Esophagus muscularis mucosa (tissue), 4 donors: ENCODE results near the gene KCNK2. TPM values are rescaled to one million over a fixed set of nuclear protein-coding genes. Genes with fewer than 3 reads are reported as not detected.

ENCODE experiments used
- DNase-seq: peaks from one replicate; pipeline ENCODE4 v3.0.0-alpha.2; 2017; ENCODE audit errors: extremely low spot score
- H3K27ac ChIP-seq, 4 donors: fragments of 200-600 bp; sonication (generic); replicated peaks in 1 of 4; 1 replicate in 3 of 4; 2 replicates in 1 of 4; pipeline ENCODE4 v1.5.1; 2016 to 2019; ENCODE audit warnings: mild to moderate bottlenecking in 1 of 4
- H3K27me3 ChIP-seq, 4 donors: fragments of 200-600 bp; sonication (generic); one replicate each; pipeline versions ENCODE4 v1.5.1 to v1.6.0; 2016 to 2019
- H3K36me3 ChIP-seq, 4 donors: fragments of 200-600 bp; sonication (generic); one replicate each; pipeline ENCODE4 v1.5.1; 2016 to 2019
- H3K4me1 ChIP-seq, 4 donors: fragments of 200-600 bp; sonication (generic); one replicate each; pipeline ENCODE4 v1.5.1; 2016 to 2019
- H3K4me3 ChIP-seq, 4 donors: fragments of 200-600 bp; sonication (generic); 1 replicate in 2 of 4; 2 replicates in 2 of 4; pipeline ENCODE4 v1.5.1; 2016 to 2019; ENCODE audit warnings: mild to moderate bottlenecking in 4 of 4, moderate library complexity in 1 of 4
- H3K9me3 ChIP-seq, 4 donors: fragments of 200-600 bp; sonication (generic); 1 replicate in 3 of 4; 2 replicates in 1 of 4; pipeline ENCODE4 v1.5.1; 2016 to 2019
- CTCF ChIP-seq, 3 experiments: fragments of 200-600 bp in 2 of 3; fragments of 450-650 bp in 1 of 3; sonication (generic) in 2 of 3; IDR thresholded peaks; one replicate each; pipeline ENCODE4 v1.5.1; 2017 to 2019; ENCODE audit warnings: antibody characterized with exemption in 3 of 3, mild to moderate bottlenecking in 2 of 3, moderate library complexity in 1 of 3
- EP300 ChIP-seq: sonication (generic); formaldehyde crosslinking; IDR thresholded peaks from one replicate; pipeline ENCODE4 v1.6.1; 2017; ENCODE audit warnings: antibody characterized with exemption
- POLR2A ChIP-seq: fragments of 450-650 bp; IDR thresholded peaks from one replicate; pipeline ENCODE4 v1.6.1; 2017; ENCODE audit warnings: antibody characterized with exemption, moderate library complexity, mild to moderate bottlenecking, low read depth
- POLR2AphosphoS5 ChIP-seq, 2 donors: sonication (generic); formaldehyde crosslinking; IDR thresholded peaks; one replicate each; pipeline ENCODE4 v1.6.1; 2017; ENCODE audit warnings: antibody characterized with exemption in 2 of 2
- WGBS: methylation state at CpG from one replicate; pipeline ENCODE4 v1.1.5; 2018; 5-methylcytosine and 5-hydroxymethylcytosine counted together
- intact Hi-C: fragments of 100-400 bp; cut with DNase I; formaldehyde crosslinking; loops from one replicate; pipeline ENCODE4 v1.15.1; 2023
- total RNA-seq, 4 donors: library from RNA; depleted of rRNA; stranded (reverse); fragments of >200 nt; gene quantifications; one replicate each; pipeline versions ENCODE4 v1.1.0 to v1.2.1, GENCODE V29; 2016

KCNK2 gene
- total RNA-seq, 4 donors from 2014 or later = 0.57 to 3.3 (median 2.8) TPM

- TF ChIP-seq POLR2A (no peak), EP300 (no peak), POLR2AphosphoS5 (IDR thresholded peaks at IDR 0.05) (no peak)
- H3K4me3 ChIP-seq = no peak overlapping the region
- no peaks in the 10 kb centered on the region for H3K4me1 ChIP-seq
- no peaks in the 10 kb centered on the region for H3K36me3 ChIP-seq
- H3K27ac ChIP-seq = no peak overlapping the region
- H3K9me3 ChIP-seq = no peaks in the 10 kb centered on the region
- intact Hi-C loops = no loop called here
- 70% methylated on average over 1 of the region's 1 CpG for WGBS
- H3K27me3 ChIP-seq = no peaks in the 10 kb centered on the region
- DNase-seq = no peak
These were observed 185.0 kb downstream of the KCNK2 start for GRCh38 chr1:215267495-215267894.

GRCh38 chr1:215269955-215270354, 187.4 kb downstream of the KCNK2 start:
- Histone ChIP-seq H3K36me3 (no peaks in the 10 kb centered on the region), H3K27me3 (no peaks in the 10 kb centered on the region), H3K4me3 (no peak overlapping the region), H3K4me1 (no peaks in the 10 kb centered on the region), H3K9me3 (no peaks in the 10 kb centered on the region), H3K27ac (no peak overlapping the region)
- intact Hi-C loops = no loop called here
- no peak for TF ChIP-seq POLR2AphosphoS5 (IDR thresholded peaks at IDR 0.05)
- no peak for TF ChIP-seq CTCF (IDR thresholded peaks at IDR 0.05)
- TF ChIP-seq POLR2A = no peak
- no peak for TF ChIP-seq EP300
- WGBS = 58% methylated on average over 3 of the region's 3 CpGs
- DNase-seq = no peak

GRCh38 chr1:215273838-215274516, 191.4 kb downstream of the KCNK2 start:
- Histone ChIP-seq H3K4me3 (no peak overlapping the region), H3K27me3 (no peaks in the 10 kb centered on the region), H3K4me1 (no peaks in the 10 kb centered on the region), H3K9me3 (no peaks in the 10 kb centered on the region), H3K36me3 (no peaks in the 10 kb centered on the region), H3K27ac (no peak overlapping the region)
- WGBS = 67% methylated on average over 5 of the region's 5 CpGs
- no peak for TF ChIP-seq POLR2A
- no peak for TF ChIP-seq CTCF (IDR thresholded peaks at IDR 0.05)
- TF ChIP-seq EP300 = no peak
- TF ChIP-seq POLR2AphosphoS5 (IDR thresholded peaks at IDR 0.05) = no peak
- intact Hi-C loops = no loop called here
- no peak for DNase-seq

GRCh38 chr1:215276582-215276981, 194.0 kb downstream of the KCNK2 start:
- TF ChIP-seq POLR2AphosphoS5 (IDR thresholded peaks at IDR 0.05) = no peak
- TF ChIP-seq EP300 = no peak
- TF ChIP-seq POLR2A = no peak
- no peak for TF ChIP-seq CTCF (IDR thresholded peaks at IDR 0.05)
- no peaks in the 10 kb centered on the region for H3K27me3 ChIP-seq
- intact Hi-C loops = no loop called here
- no peaks in the 10 kb centered on the region for H3K4me1 ChIP-seq
- no peak for DNase-seq
- H3K9me3 ChIP-seq = no peaks in the 10 kb centered on the region
- 38% methylated on average over 1 of the region's 1 CpG for WGBS
- H3K4me3 ChIP-seq = no peak overlapping the region
- no peak overlapping the region for H3K27ac ChIP-seq
- H3K36me3 ChIP-seq = no peaks in the 10 kb centered on the region

GRCh38 chr1:215277532-215277931, 195.0 kb downstream of the KCNK2 start:
- DNase-seq = no peak
- Histone ChIP-seq H3K27me3 (no peaks in the 10 kb centered on the region), H3K4me1 (no peaks in the 10 kb centered on the region), H3K36me3 (no peaks in the 10 kb centered on the region), H3K9me3 (no peaks in the 10 kb centered on the region), H3K27ac (no peak overlapping the region), H3K4me3 (no peak overlapping the region)
- WGBS = 18% methylated on average over 2 of the region's 2 CpGs
- intact Hi-C loops = no loop called here
- TF ChIP-seq CTCF (IDR thresholded peaks at IDR 0.05) = no peak
- TF ChIP-seq POLR2AphosphoS5 (IDR thresholded peaks at IDR 0.05) = no peak
- no peak for TF ChIP-seq EP300
- no peak for TF ChIP-seq POLR2A
